Activated T-helper 1 cell treated with anti-CD3 and anti-CD28 coated beads, Interleukin-2, amount 50 U/mL, for 16 hours (primary cell): ENCODE data around the gene NUP58.
"Not testable (repeated sequence)": the region's sequence is repeated elsewhere in the genome, so short reads cannot be mapped to it uniquely, and the experiment has no call there.

Experiments used
- DNase-seq, 2 donors: peaks; one replicate each; pipeline ENCODE4 v3.0.0-alpha.2; 2020; ENCODE audit warnings: low read depth in 1 of 2, low spot score in 1 of 2

Gene NUP58

GRCh38 chr13:25306671-25307464, 5.4 kb downstream of the NUP58 start:
- DNase-seq, result no peak

DNA sequence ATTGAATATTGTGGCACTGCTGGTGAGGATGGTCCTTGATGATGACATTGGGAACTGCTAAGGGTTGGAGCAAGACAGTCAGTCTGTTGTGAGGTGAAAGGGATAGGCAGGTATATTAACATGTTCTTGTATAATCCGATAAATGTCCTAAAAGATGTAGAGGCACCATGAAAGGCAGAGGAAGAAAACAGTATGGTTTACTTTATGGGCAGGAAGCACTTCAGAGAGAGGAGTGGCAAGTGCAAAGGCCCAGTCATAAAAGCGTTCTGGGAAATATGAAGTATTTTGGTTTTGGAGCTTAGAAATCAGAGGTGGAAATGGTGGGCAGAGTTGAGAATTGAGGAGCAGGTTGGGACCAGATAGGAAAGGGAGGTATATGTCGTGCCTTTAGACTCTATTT, 9.5 kb downstream of the NUP58 start:
- no peak for DNase-seq

DNA sequence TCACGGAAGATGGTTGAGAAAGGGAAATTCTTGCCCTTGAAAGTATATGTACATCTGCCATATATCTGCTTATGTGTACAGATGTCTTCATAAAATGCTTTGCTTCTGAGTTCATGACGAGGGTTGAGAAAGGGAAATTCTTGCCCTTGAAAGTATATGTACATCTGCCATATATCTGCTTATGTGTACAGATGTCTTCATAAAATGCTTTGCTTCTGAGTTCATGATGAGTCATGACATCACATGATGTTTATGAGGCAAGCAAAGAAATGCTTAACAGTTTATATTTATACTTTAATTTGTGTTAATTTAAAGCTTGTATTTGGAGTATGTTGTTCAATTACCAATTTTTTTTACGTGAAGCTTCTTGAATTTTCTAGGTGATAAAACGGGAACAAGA, 17.5 kb downstream of the NUP58 start:
- DNase-seq, result not testable (repeated sequence)

DNA sequence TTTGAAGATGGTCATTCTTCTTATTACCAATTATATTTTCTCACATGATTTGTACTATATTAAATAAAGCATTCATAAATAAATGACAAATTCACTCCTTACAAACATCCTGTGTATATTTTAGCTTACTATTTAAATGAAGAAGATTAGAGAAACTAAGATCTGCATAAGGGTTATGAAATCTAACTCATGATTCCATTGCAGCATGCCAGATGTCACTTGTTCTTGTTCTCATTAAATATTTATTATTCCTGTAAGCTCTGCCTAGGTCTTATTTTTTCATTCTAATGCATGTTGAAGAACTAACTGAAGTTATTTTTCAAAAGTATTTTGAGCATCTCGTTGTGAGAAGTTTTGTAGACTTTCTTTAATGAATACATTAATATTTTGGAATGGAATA, 18.3 kb downstream of the NUP58 start:
- no peak for DNase-seq

- no peak for DNase-seq
Measured at GRCh38 chr13:25324100-25324499, 22.7 kb downstream of the NUP58 start.

DNA sequence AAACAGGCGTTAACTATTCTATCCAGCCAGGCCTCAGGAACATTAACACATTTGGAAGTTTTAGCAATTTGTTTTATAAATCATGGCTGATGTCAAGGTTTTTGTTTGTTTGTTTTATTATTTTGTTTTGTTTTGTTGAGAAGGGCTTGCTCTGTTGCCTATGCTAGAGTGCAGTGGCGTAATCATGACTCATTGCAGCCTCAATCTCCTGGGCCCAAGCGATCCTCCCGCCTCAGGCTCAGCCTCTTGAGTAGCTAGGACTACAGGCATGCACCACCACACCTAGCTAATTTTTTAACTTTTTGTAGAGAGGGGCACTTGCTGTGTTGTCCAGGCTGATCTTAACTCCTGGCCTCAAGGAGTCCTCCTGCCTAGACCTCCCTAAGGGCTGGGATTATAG, 28.3 kb downstream of the NUP58 start:
- no peak for DNase-seq

DNA sequence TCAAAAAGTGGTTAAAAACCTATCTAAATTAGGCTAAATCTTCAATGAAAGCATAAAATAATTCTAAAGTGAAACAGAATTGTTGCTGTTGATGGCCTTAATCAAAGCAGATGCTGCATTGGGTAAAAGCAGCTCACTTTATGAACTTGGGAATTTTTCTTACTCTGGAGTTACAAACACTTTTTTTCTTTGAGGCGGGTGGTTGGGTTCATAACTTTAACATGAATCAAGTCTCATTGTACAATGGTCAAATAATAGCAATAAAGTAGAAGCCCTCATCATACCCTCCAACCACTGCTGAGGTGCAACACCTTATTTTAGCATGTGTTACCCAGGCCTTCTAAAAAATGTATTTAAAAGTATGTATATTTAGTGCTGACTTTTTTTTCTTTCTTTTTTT, 29.1 kb downstream of the NUP58 start:
- DNase-seq, result no peak

DNA sequence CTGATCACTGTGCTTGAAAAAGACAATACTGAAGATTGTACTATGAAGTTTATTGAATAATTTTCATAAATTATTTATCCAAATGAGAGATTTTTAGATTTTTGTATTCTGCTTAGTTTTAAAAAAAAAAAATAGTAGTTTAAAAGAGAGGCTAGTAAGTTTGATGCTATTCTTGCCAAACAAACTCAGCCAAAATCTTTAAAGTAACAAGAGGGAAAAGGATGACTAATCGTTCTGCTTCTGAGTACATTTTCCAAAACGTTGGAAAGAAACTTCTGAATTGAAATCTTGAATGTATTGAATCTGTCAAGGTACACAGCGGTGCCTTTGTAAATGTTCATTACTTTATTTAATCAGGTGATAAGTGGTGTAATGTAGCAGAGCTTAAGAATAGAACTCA, 34.4 kb downstream of the NUP58 start:
- DNase-seq, result no peak

GRCh38 chr13:25345576-25345975, 44.2 kb downstream of the NUP58 start:
- DNase-seq, result no peak

DNA sequence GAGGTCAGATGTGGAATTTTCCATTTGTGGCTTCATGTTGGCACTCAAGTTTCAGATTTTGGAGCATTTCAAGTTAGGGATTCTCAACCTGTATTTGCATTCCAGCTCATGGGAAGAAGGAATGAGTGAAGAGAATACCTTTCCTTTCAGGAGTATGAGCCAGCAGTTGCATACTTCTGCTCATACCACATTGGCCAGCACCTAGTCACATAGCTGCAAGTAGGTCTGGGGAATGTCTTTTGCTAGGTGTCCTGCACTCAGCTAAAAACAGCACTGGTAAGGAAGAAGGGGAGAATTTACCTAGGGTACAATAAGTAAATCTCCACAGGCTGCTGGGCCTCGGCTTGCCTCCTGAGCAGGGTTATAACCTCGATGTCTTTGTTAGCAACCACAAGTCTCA, 45.7 kb downstream of the NUP58 start:
- no peak for DNase-seq

DNA sequence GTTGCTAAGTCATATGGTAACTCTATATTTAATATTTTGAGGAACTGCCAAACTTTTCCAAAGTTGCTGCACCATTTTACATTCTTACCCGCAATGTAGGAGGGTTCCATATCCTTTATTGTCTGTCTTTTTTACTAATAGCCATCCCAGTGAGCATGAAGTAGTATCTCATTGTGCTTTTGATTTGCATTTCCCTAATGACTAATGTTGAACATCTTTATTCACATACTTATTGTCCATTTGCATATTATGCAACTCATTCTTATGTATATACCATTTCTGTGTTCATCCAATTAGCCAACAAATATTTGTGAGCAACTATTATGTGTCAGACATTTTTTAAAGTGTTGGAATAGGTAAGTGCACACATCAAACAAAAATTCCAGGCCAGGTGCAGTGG, 50.0 kb downstream of the NUP58 start:
- DNase-seq, result no peak

- no peak for DNase-seq
Measured at GRCh38 chr13:25352230-25352629, 50.8 kb downstream of the NUP58 start.

- DNase-seq, result no peak
Measured at GRCh38 chr13:25352806-25353205, 51.4 kb downstream of the NUP58 start.

DNA sequence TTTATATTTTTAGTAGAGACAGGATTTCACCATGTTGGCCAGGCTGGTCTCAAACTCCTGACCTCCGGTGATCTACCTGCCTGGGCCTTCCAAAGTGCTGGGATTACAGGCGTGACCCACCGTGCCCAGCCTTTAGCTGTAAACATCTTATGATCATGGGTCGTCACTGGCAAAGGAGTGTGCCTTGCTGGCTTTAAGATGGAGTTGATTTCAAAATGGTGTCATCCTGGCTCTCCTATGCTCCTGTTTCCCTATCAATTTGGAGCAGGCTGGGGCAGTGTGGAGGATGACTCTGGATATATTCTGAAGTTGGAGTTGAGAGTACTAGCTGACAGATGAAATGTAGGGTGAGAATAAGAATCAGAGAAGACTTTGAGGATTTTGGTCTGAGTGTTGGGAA, 51.9 kb downstream of the NUP58 start:
- DNase-seq, result no peak

- no peak for DNase-seq
Measured at GRCh38 chr13:25354377-25354776, 53.0 kb downstream of the NUP58 start.

DNA sequence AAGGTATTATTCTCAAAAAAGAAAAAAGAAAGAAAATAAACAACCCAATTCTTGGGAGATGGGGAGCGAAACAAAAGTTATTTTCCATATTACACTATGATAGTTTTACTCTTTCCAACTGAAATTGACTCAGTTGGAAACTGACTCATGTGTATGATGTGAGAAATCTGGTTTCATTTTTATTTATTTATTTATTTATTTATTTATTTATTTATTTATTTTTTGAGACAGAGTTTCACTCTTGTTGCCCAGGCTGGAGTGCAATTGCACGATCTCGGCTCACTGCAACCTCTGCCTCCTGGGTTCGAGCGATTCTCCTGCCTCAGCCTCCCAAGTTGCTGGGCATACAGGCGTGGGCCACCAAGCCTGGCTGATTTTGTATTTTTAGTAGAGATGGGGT, 59.0 kb downstream of the NUP58 start:
- DNase-seq, result not testable (repeated sequence)

GRCh38 chr13:25365720-25366235, 64.4 kb downstream of the NUP58 start:
- no peak for DNase-seq

DNA sequence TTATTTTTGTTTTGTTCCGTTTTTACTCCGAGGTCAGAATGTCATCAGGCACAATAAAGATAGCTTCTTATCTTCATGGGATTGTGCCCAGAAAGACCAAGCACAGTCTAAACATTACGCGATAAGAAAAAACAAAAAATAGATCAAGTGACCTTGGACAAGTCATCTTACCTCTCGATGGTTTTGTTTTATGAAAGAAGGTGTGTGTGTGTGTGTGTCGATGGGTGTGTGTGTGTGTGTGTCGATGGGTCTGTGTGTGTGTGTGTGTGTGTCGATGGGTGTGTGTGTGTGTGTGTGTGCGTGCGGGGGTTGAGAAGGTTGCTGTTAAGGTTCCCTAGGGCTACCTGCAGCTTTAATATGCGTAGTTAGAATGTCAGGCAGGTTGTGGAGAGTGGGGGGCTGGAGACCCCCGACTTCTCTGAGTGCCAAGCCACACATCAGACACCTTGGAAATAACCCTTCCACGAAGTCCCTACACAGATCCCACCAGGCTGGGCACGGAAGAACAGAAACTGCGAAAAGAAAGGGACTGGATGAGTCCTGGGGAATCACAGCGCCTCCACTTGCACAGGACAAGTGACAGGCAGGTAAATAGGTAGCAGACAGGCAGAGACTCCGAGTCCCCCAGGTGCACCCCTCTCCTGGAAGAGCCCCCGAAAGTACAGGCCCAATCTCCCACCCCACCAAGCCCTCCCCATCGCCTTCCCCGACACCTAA, 69.9 kb downstream of the NUP58 start:
- DNase-seq, result no peak

GRCh38 chr13:25371875-25372283, 70.5 kb downstream of the NUP58 start, which contains the start of gene ATP8A2:
TSS of gene ATP8A2 (plus strand) at chr13:25371974. CDS start at chr13:25372213, 239 bp downstream.
- no peak for DNase-seq

DNA sequence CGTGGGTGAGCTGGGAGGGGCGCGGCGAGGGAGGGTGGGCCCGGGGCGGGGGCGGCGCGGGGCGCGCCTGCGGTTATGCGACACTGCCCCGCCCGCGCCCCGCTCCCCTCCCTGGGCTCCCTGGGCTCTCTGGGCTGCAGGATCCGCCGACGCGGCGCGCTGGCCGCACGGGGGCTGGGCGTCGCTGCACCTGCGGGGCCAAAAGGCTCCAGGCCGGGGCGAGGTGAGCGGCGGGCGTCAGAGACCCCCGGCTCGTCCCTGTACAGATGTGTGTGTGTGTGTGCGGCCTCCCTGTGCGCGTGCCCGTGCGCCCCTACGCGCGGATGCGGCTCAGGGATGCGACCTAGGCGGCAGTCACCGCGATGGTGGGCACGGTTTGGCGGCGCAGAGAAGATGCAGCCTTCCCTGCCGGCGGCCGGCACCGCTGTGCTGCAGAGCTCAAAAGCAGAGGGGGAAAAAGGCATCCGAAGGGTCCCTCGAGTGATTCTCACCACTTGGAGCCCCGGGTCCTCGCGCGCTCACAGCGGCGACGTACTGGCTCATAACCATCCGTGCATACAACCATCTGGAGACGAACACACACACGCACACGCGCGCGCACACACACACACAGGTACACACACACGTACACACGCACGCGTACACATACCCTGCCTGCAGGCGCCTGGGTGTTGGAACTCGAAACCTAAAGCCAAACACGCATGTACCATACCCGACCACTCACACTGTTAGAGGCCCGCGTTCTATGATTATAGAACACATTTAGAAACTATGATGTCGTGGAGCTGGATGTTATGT, 71.1 kb downstream of the NUP58 start:
- no peak for DNase-seq

DNA sequence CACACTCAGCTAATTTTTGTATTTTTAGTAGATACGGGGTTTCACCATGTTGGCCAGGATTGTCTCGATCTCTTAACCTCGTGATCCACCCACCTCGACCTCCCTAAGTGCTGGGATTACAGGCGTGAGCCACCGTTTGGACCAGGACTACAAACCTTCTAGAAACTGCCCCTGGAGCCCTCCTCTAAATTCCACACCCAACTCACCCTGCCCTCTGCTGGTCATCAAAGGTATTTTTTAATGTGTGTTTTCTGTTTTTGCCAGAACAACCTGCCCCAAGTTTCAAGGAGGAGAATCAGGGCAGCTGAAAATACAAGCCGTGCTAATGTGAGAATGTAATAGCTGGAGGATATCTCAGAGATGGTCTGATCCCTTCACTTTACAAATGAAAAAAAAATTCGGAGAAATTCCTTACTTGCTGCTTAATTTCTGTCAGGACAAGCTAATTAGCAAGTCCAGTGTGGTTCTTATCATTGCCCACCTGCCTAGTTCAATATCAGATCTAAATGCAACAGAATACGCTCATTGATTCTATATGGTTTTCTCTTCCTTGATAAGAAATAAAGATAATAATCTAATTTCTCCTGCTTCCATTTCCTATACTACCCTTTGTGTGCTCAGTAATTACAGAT, 74.4 kb downstream of the NUP58 start:
- no peak for DNase-seq
